GM12801 (cell line): ENCODE measurements around the gene TNPO3.

Experiments
- CTCF ChIP-seq: IDR thresholded peaks from one replicate; pipeline ENCODE4 v1.5.1; 2011; ENCODE audit warnings: control low read depth; ENCODE audit not compliant: insufficient read length; ENCODE audit errors: extremely low read depth

The TNPO3 gene

GRCh38 chr7:129054438-129055293 is at the start of gene TNPO3:
Gene TNPO3, minus strand, starts transcription at chr7:129055111. Its CDS starts 341 bp downstream, at chr7:129054770.
- TF ChIP-seq CTCF = no peak

- no peak for TF ChIP-seq CTCF
These were observed 48.8 kb upstream of the TNPO3 start for GRCh38 chr7:129103561-129104324.

DNA sequence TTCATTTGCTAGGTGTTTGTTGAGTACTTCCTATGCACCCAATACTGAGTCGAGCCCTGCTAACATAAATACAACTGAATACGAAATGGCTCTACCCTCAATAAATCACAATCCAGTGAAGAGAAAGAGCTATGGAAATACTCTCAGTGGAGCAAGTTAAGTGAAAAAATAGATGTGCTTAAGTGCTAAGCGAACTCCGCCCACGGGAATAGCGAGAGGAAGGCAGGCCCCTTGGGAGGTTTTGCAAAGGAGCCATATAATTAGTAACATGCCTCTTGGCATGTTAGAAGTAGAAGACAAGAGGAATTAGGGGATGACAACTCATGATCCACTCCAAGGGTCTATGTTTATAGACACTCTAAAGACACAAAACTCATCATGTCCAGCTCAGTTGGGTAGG is 46.8 kb upstream of the TNPO3 start:
- TF ChIP-seq CTCF = no peak

GRCh38 chr7:129100827-129101166 is 45.9 kb upstream of the TNPO3 start:
- TF ChIP-seq CTCF = no peak

DNA sequence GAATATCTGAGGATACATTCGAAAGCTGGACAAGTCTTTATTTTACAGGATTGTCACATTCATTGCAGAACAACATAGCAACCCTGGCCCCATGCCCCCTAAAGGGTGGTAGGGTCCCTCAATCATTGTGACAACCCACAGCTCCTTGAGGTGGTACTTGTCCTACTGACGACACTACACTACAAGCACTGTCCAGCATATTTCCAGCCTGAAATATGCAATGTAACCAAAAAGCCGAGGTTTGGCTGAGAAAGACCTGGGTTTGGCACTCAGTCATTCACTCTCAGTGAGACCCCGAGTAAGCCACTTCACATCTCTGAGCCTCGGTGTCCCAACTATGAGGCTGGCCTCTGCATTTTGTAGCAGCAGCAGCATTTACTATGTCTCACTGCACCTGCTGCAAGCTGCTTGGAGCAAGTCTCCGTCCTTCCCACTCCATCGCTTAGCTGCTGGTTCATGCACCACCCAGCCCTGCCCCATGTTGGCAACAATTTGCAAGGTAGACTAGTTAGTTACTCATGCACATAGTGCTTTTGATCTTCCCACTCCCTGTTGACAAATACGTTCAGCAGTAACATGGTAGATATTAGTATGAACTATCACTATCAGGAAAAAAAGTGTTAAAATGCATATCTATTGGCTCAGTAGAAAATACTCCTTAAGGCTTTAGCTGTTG is 43.6 kb upstream of the TNPO3 start:
- TF ChIP-seq CTCF = no peak

GRCh38 chr7:129095258-129095657 is 40.3 kb upstream of the TNPO3 start:
- no peak for TF ChIP-seq CTCF

DNA sequence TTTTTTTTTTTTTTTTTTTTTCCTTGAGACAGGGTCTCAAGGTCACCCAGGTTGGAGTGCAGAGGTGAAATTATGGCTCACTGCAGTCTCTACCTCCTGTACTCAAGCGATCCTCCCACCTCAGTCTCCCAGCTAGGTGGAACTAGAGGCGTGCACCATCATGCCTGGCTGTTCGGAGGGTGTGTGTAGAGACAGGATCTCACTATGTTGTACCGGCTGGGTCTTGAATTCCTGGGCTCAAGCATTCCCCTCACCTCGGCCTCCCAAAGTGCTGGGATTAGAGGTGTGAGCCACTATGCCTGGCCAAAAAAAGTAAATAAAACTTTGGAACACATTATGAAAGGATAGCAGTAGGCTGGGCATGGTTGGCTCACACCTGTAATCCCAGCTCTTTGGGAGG is 39.6 kb upstream of the TNPO3 start:
- no peak for TF ChIP-seq CTCF
